Suprapubic skin (tissue), 4 donors: ENCODE measurements around the gene LIN7A.

Experiments used
- CTCF ChIP-seq, 2 donors: fragments of 200-600 bp in 1 of 2; fragments of 450-650 bp in 1 of 2; sonication (generic) in 1 of 2; IDR thresholded peaks; one replicate each; pipeline ENCODE4 v1.5.1; 2016 to 2019; ENCODE audit warnings: antibody characterized with exemption in 2 of 2, mild to moderate bottlenecking in 1 of 2, moderate library complexity in 1 of 2
- POLR2A ChIP-seq, 2 donors: fragments of 450-650 bp; IDR thresholded peaks; one replicate each; pipeline ENCODE4 v1.6.1; 2017; ENCODE audit warnings: antibody characterized with exemption in 2 of 2, mild to moderate bottlenecking in 2 of 2, moderate library complexity in 2 of 2
- POLR2AphosphoS5 ChIP-seq, 3 donors: sonication (generic); formaldehyde crosslinking; IDR thresholded peaks; one replicate each; pipeline ENCODE4 v1.6.1; 2017; ENCODE audit warnings: antibody characterized with exemption in 3 of 3

- TF ChIP-seq POLR2AphosphoS5 (IDR thresholded peaks at IDR 0.05) (no peak), CTCF (IDR thresholded peaks at IDR 0.05) (no peak), POLR2A (IDR thresholded peaks at IDR 0.05) (no peak)
Observed at GRCh38 chr12:80925237-80925636, 12.5 kb downstream of the LIN7A start.
